H4 (cell line): ENCODE measurements around the gene CEBPA. TPM values are rescaled to one million over a fixed set of nuclear protein-coding genes. Genes with fewer than 3 reads are reported as not detected.
"Not testable (repeated sequence)": the region's sequence is repeated elsewhere in the genome, so short reads cannot be mapped to it uniquely, and the experiment has no call there.

Source experiments
- DNase-seq: peaks from one replicate; pipeline ENCODE4 v3.0.0-alpha.2; 2015; ENCODE audit warnings: low spot score
- total RNA-seq: library from RNA; depleted of rRNA; stranded (reverse); fragments of >200 nt; shearing (Covaris generic); gene quantifications from 2 replicates; pipeline ENCODE4 v1.2.3, GENCODE V29; 2014

Gene CEBPA
- total RNA-seq, 1 experiment from 2014 or later: 2.7 TPM

GRCh38 chr19:33324628-33325027 lies 22.3 kb upstream of the CEBPA start:
- no peak for DNase-seq

GRCh38 chr19:33323093-33323820 lies 20.9 kb upstream of the CEBPA start:
- DNase-seq: no peak

- no peak for DNase-seq
Observed at GRCh38 chr19:33320636-33321035, 18.3 kb upstream of the CEBPA start.

GRCh38 chr19:33317991-33318390 lies 15.7 kb upstream of the CEBPA start:
- DNase-seq: not testable (repeated sequence)

- no peak for DNase-seq
Observed at GRCh38 chr19:33317517-33317916, 15.2 kb upstream of the CEBPA start.

- DNase-seq: no peak
Observed at GRCh38 chr19:33316541-33317264, 14.4 kb upstream of the CEBPA start.

GRCh38 chr19:33312808-33313207 lies 10.5 kb upstream of the CEBPA start:
- not testable (repeated sequence) for DNase-seq

- DNase-seq: no peak
Observed at GRCh38 chr19:33312065-33312464, 9.7 kb upstream of the CEBPA start.

- no peak for DNase-seq
Observed at GRCh38 chr19:33311326-33311682, 9.0 kb upstream of the CEBPA start.

GRCh38 chr19:33310606-33311325 lies 8.4 kb upstream of the CEBPA start:
- no peak for DNase-seq

GRCh38 chr19:33309826-33310225 lies 7.5 kb upstream of the CEBPA start:
- DNase-seq: no peak

- DNase-seq: no peak
Observed at GRCh38 chr19:33306853-33307792, 4.8 kb upstream of the CEBPA start.

- no peak for DNase-seq
Observed at GRCh38 chr19:33306191-33306590, 3.9 kb upstream of the CEBPA start.

GRCh38 chr19:33304760-33305647 lies 2.7 kb upstream of the CEBPA start:
- no peak for DNase-seq

- no peak for DNase-seq
Observed at GRCh38 chr19:33304371-33304759, 2.0 kb upstream of the CEBPA start.

- no peak for DNase-seq
Observed at GRCh38 chr19:33303791-33304345, 1.5 kb upstream of the CEBPA start.

GRCh38 chr19:33302974-33303790 lies 848 bp upstream of the CEBPA start:
- DNase-seq: no peak

GRCh38 chr19:33301900-33302174 lies 497 bp downstream of the CEBPA start:
- DNase-seq: no peak

GRCh38 chr19:33301144-33301899 lies 1.0 kb downstream of the CEBPA start:
- no peak for DNase-seq
